ENCODE data around the gene COL26A1. TPM values are rescaled to one million over a fixed set of nuclear protein-coding genes. Genes with fewer than 3 reads are reported as not detected.

COL26A1 gene
- total RNA-seq, 1 donor from 2014 or later, result 66.2 TPM

DNA sequence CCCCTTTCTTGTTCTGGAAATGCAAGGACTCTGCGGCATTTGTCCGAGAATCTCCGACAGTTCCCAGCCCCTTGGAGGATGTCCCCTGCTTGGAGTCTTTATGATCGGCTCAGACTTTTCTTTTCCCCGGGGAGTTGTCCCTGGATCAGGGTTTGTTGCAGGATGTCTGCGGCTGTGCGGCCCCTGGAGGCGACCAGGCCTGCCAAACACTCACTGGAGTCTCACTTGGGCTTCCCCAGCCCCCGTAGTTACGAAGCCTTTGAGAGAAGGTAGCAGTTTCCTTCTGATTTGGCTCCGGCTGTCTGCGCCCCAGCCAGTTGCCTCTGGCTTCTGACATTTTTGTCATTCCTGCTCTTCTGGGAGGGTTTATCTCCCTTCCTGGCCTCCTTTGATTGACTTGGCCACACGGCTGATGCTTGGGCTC lies 16.1 kb downstream of the COL26A1 start:
- Mint-ChIP-seq H3K27ac (ENCODE audit: unreplicated experiment) (peak overlapping the region; percentile 55), H3K27me3 (ENCODE audit: unreplicated experiment) (peaks cover 3% of the 10 kb centered on the region), H3K4me3 (ENCODE audit: unreplicated experiment) (peak overlapping the region; percentile 36), H3K4me1 (ENCODE audit: low read depth, unreplicated experiment) (peaks cover 14% of the 10 kb centered on the region), H3K9me3 (ENCODE audit: unreplicated experiment) (peaks cover 8% of the 10 kb centered on the region), H3K36me3 (ENCODE audit: unreplicated experiment) (peaks cover 6% of the 10 kb centered on the region)
- TF ChIP-seq, protein P1, sequence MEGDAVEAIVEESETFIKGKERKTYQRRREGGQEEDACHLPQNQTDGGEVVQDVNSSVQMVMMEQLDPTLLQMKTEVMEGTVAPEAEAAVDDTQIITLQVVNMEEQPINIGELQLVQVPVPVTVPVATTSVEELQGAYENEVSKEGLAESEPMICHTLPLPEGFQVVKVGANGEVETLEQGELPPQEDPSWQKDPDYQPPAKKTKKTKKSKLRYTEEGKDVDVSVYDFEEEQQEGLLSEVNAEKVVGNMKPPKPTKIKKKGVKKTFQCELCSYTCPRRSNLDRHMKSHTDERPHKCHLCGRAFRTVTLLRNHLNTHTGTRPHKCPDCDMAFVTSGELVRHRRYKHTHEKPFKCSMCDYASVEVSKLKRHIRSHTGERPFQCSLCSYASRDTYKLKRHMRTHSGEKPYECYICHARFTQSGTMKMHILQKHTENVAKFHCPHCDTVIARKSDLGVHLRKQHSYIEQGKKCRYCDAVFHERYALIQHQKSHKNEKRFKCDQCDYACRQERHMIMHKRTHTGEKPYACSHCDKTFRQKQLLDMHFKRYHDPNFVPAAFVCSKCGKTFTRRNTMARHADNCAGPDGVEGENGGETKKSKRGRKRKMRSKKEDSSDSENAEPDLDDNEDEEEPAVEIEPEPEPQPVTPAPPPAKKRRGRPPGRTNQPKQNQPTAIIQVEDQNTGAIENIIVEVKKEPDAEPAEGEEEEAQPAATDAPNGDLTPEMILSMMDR (IDR thresholded peaks at IDR 0.05; ENCODE audit: partially characterized antibody, unreplicated experiment), result no peak
- DNase-seq, result peak; percentile 62

DNA sequence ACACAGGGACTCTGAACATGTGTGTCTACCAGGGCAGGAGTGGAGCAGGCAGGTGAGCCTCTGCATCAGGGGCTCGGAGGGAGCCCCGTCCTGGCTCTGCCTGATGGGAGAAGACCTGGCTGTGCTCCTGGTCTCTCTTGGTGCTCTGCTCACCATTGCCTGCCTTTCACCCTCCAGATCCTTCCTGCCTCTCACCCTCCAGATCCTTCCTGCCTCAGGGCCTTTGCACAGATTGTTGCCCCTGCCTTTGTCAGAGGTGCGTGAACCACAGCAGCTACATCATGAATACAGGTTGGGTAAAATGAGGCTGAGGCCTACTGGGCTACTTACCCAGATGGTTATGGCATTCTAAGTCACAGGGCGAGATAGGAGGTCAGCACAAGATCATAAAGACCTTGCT lies 16.6 kb downstream of the COL26A1 start:
- H3K27ac Mint-ChIP-seq (ENCODE audit: unreplicated experiment), result peak overlapping the region; percentile 57
- H3K27me3 Mint-ChIP-seq (ENCODE audit: unreplicated experiment), result peaks cover 3% of the 10 kb centered on the region
- DNase-seq, result no peak
- no peak overlapping the region for H3K4me3 Mint-ChIP-seq (ENCODE audit: unreplicated experiment)
- TF ChIP-seq, protein P1 (IDR thresholded peaks at IDR 0.05; ENCODE audit: partially characterized antibody, unreplicated experiment), result no peak
- H3K36me3 Mint-ChIP-seq (ENCODE audit: unreplicated experiment), result peaks cover 6% of the 10 kb centered on the region
- H3K9me3 Mint-ChIP-seq (ENCODE audit: unreplicated experiment), result peaks cover 8% of the 10 kb centered on the region
- peaks cover 12% of the 10 kb centered on the region for H3K4me1 Mint-ChIP-seq (ENCODE audit: low read depth, unreplicated experiment)

DNA sequence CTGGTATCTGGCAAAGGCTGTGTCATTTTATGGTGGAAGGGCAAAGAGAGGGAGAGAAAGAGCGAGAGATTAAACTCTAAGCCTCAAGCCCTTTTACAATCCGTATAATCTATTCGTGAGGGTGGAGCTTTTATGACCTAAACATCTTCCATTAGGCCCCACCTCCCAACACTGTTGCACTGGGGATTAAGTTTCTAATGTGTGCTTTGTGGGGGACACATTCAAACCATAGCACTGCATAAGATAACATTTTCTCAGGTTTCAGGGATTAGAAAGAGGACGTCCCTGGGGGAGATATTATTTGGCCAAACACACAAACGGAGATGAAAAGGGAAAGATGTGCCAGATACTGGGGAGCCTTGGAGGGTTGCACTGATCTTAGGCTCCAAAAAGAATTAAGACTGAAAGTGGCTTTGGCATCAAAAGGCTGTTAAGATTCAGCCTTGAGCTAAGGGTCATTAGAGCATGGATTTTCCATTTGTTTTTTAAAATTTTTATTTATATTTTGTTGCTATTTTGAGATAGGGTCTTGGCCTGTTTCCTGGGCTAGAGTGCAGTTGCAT lies 19.0 kb downstream of the COL26A1 start:
- Mint-ChIP-seq H3K36me3 (ENCODE audit: unreplicated experiment) (peaks cover 6% of the 10 kb centered on the region), H3K27me3 (ENCODE audit: unreplicated experiment) (peaks cover 7% of the 10 kb centered on the region), H3K9me3 (ENCODE audit: unreplicated experiment) (peaks cover 13% of the 10 kb centered on the region), H3K4me1 (ENCODE audit: low read depth, unreplicated experiment) (peaks cover 15% of the 10 kb centered on the region), H3K27ac (ENCODE audit: unreplicated experiment) (no peak overlapping the region), H3K4me3 (ENCODE audit: unreplicated experiment) (no peak overlapping the region)
- no peak for DNase-seq
- TF ChIP-seq, protein P1 (IDR thresholded peaks at IDR 0.05; ENCODE audit: partially characterized antibody, unreplicated experiment), result no peak

DNA sequence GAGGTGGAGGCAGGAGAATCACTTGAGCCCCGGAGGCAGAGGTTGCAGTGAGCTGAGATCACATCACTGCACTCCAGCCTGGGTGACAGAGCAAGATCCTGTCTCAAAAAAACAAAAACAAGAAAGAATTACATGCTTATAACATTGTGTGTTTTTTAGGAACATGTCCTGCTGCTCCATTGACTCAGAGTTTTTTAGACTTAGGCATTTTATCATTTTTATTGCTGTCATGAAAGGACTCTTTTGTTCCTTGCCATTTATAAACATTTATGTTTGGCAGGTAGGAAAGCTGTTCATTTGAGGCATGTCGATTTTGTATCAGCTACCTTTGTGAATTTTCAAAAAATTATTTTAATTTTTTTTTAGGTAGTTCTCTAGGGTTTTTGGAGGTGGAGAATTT lies 20.3 kb downstream of the COL26A1 start:
- Mint-ChIP-seq H3K27me3 (ENCODE audit: unreplicated experiment) (peaks cover 10% of the 10 kb centered on the region), H3K9me3 (ENCODE audit: unreplicated experiment) (peaks cover 15% of the 10 kb centered on the region), H3K4me3 (ENCODE audit: unreplicated experiment) (no peak overlapping the region), H3K36me3 (ENCODE audit: unreplicated experiment) (peaks cover 6% of the 10 kb centered on the region), H3K27ac (ENCODE audit: unreplicated experiment) (no peak overlapping the region), H3K4me1 (ENCODE audit: low read depth, unreplicated experiment) (peaks cover 18% of the 10 kb centered on the region)
- TF ChIP-seq, protein P1 (IDR thresholded peaks at IDR 0.05; ENCODE audit: partially characterized antibody, unreplicated experiment), result no peak
- no peak for DNase-seq

DNA sequence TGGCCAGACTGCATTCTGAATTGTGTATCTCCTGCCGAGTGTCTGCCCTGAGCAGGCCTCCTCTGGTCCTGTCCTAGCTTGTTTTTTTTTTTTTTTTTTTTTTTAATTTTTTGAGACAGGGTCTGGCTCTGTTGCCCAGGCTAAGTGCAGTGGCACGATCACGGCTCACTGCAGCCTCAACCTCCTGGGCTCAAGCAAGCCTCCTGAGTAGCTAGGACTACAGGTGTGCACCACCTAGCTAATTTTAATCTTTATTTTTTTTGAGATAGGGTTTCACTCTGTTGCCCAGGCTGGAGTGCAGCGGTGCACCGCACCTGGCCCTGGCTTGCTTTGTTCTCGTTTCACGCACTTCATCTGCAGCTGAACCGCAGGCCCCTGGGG lies 23.5 kb downstream of the COL26A1 start:
- DNase-seq, result no peak
- Mint-ChIP-seq H3K27ac (ENCODE audit: unreplicated experiment) (peak overlapping the region; percentile 100), H3K36me3 (ENCODE audit: unreplicated experiment) (peaks cover 5% of the 10 kb centered on the region), H3K4me3 (ENCODE audit: unreplicated experiment) (peak overlapping the region; percentile 78), H3K27me3 (ENCODE audit: unreplicated experiment) (peaks cover 12% of the 10 kb centered on the region), H3K9me3 (ENCODE audit: unreplicated experiment) (peaks cover 13% of the 10 kb centered on the region), H3K4me1 (ENCODE audit: low read depth, unreplicated experiment) (peaks cover 19% of the 10 kb centered on the region)
- TF ChIP-seq, protein P1 (IDR thresholded peaks at IDR 0.05; ENCODE audit: partially characterized antibody, unreplicated experiment), result no peak

Data from glutamatergic neuron (in vitro differentiated cells).